CD1c-positive myeloid dendritic cell (primary cell): ENCODE results near the gene CACNG4.

Experiments
- DNase-seq: peaks from one replicate; pipeline ENCODE4 v3.0.0-alpha.2; 2016; ENCODE audit errors: extremely low spot score

Gene CACNG4

DNA sequence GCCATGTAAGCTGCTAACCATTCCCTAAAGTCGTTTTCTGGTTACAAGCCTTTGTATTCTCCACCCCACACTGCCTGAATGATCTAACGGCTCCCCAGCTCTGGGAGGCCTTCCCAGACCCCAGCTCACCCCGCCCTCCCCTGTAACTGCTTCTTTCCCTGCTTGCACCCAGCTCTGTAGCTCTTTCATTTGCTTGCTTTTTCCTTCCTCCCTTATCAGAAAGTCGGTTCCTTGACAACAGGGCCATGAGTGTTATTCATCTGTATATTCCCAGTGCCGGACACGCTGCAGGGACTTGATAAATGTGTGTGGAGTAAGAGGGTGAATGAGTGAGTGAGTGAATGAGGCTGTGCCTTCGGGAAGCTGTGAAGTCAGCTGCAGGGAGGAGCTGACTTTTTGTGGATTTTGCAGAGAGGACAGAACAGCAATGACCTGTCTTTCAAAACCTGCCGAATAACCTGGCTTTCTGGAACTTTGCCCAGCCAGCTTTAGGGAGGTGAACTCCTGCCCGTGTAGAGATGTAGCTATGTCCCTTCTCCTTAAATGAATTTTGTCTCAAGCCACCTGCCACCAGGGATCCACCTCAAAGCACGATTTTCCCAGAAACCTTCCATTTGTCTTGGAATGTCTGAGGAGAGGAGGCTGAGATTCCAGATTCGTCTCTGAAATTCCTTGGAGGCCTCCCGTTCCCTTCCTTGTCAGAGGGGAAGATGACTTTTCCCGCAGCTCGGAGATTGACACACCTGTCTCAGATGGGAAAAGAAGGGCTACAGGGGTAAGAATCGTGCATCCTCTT, 20.0 kb upstream of the CACNG4 start:
- no peak for DNase-seq

DNA sequence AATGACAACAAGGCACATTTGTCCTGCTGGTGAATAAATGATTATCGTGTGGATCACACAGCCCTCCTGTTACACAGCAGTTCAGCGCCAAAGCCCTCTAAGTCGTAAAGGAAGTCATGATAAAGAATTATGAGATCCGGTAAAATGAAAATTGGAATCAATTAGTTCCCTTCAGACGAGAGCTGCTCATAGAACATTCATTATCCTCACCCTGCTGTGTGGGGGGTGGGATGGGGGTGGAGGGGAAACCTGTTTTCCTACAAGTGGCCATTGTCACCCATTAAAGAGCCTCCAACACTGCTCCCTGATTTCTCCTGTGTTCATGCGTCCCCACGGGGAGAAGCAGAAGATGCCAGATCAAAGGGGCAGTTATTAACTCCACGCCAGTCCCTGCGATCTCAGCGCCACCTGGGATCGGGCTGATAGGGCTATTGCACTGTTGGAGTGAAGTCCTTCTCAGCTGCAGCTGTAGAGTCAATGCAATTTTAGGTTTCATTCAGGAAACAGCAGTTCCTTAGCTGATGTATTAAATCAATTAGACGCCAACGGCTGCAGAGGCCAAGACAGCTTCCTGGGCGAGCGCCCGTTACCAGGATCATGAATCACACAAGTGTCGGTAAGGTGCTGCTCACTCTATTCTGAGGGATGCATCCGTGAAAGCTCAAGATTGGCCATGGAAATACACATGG, 19.2 kb upstream of the CACNG4 start:
- DNase-seq: no peak

DNA sequence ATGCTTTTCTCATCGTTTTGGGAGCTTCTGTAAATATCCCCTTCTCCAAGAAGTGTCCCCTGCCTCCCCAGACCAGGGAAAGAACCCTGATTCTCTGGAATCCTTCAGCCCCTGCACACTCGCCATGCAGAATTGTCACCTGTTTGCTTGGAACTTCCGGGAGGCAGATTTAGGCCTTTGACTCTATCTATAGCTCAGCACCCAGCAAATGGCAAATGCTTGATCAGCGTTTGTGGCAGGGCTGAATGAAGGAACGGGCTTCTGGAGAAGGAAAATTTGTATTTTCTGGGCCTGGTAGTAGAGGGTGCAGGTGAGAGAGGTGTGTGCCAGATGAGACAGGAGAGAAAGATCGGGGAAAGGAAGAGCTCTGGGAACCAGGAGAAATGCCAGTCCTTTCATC, 18.3 kb upstream of the CACNG4 start:
- DNase-seq: no peak

DNA sequence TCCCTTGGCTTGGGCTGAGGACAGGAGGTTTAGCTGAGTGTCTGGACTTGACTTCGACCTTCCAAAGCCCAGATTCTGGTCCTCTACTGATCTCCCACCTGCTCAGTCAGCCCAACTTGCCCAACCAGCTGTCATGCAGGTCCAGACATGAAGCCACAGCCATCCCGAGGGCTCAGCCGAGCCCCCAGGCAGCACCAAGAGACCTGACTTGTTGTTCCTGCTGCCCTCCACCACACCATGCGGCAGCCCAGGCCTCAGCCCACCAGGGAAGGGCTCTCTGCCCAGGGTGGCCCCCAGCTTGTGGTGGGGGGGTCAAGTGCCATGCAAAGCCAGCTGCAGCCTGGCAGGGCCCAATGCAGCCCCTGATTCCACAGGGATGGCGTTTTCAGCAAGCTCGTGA, 17.2 kb upstream of the CACNG4 start:
- DNase-seq: no peak

- DNase-seq: no peak
Measured at GRCh38 chr17:66948061-66948750, 16.3 kb upstream of the CACNG4 start.

DNA sequence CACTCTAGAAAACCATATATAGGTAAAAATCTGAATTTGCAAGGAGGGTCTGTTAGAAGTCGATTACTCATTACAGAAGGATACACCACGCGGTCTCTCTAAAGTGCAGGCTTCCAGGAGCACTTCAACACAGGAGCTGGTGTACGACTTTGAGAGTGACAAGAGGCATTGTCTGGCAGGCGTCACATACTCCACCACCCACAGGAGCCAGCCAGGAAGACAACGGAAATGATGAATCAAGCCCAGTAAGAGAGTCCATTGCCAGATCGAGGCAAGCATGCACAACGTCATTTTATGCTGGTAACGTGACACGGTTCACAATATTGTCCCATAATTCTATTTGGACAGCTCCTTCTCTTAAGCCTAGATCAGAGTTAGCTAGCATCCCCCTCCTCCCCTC, 15.0 kb upstream of the CACNG4 start:
- no peak for DNase-seq

DNA sequence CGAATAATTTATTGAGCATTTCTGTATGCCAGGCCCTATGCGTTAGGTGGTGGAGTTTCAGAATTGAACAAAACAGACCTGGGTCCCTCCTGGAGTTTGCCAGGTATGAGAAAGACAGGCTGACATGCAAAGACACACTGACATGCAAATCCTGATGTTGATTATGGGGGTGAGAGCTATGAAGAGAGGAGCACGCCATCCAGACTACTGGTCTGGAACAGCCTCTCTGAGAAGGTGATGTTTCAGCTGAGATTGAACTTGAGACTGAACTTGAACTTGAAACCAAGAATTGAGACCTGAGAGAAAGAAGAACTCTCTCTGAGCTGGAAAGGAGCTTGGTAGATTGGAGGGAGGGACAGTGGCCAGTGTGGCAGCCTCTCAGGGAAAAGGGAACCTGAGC, 14.2 kb upstream of the CACNG4 start:
- DNase-seq: no peak

- DNase-seq: peak; percentile 59
Measured at GRCh38 chr17:66950886-66951604, 13.5 kb upstream of the CACNG4 start.

DNA sequence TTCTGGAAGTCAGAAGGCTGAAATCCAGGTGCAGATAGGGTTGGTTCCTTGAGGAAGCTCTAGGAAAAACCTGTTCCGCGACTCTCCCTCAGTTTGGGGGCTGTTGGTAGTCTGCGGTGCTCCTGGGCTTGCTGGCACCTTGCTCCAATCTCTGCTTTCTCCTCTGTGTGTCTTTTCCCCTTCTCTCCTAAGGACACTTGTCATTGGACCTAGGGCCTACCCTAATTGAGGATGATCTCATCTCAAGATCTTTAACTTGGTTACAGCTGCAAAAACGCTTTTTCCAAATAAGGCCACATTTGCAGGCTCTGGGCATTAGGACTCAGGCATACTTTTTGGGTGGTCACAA, 12.9 kb upstream of the CACNG4 start:
- DNase-seq: no peak

DNA sequence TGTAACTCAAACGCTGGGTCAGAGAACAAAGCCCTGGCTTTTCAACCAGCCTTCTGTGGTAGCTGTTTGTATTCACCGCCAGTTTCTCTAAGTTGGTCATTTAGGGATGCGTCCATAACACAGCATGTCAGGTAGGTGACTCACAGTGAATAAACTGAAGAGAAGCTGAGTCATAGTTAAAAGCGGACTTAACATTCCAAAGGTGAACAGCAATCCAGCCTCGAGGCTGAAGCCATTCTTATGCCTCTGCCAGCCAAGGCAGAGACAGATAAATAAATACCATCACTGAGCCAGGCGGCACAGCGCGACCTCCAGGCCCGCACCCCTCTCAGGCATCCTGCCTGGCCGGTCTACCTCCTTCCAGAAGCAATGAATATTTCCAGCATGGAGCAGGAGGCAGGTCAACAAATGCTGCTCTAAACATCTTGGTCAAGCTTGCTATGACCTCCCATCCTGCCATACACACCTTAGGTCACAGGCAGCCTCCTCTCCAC, 12.4 kb upstream of the CACNG4 start:
- no peak for DNase-seq

- DNase-seq: no peak
Measured at GRCh38 chr17:66952681-66953629, 11.6 kb upstream of the CACNG4 start.

GRCh38 chr17:66953630-66954020, 10.9 kb upstream of the CACNG4 start:
- DNase-seq: no peak

GRCh38 chr17:66954632-66955031, 9.9 kb upstream of the CACNG4 start:
- DNase-seq: no peak

DNA sequence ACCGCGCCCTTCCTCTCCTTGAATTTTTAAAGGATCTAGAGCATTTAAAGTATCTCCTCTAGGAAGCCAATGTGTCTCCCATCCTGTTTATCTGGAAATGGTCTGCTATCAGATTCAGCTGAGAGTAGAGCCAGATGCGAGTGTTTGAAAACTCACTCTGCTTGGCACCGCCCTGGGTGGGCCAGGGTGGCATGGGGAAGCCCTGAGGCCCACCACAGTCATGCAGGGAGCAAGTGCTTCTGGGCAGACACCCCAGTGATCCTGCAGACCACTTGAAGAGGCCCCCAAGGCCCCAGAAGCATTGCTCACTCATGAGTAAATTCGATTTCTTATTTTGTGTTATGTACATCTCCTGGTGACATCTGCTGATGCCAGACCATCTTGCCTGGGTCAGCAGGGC, 8.7 kb upstream of the CACNG4 start:
- no peak for DNase-seq

GRCh38 chr17:66956941-66957340, 7.6 kb upstream of the CACNG4 start:
- no peak for DNase-seq

DNA sequence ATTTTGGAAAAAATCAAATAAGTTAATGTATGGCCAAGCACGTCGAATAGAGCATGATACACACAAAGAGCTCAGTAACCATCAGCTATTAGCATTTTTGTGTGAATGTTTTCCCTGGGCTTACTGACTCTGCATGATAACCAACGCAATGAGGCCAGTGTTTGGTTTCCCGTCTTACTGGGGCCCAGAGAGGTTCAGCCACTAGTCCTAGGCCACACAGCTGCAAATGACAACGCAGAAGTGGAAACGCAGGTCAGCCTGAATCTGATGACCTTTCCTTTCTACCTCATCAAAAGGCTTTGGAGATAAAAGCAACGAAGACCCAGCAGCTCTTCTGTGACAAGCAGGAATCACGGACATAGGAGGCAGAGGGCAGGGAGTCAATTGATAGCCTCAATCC, 7.2 kb upstream of the CACNG4 start:
- DNase-seq: no peak

- DNase-seq: no peak
Measured at GRCh38 chr17:66957951-66958579, 6.4 kb upstream of the CACNG4 start.

DNA sequence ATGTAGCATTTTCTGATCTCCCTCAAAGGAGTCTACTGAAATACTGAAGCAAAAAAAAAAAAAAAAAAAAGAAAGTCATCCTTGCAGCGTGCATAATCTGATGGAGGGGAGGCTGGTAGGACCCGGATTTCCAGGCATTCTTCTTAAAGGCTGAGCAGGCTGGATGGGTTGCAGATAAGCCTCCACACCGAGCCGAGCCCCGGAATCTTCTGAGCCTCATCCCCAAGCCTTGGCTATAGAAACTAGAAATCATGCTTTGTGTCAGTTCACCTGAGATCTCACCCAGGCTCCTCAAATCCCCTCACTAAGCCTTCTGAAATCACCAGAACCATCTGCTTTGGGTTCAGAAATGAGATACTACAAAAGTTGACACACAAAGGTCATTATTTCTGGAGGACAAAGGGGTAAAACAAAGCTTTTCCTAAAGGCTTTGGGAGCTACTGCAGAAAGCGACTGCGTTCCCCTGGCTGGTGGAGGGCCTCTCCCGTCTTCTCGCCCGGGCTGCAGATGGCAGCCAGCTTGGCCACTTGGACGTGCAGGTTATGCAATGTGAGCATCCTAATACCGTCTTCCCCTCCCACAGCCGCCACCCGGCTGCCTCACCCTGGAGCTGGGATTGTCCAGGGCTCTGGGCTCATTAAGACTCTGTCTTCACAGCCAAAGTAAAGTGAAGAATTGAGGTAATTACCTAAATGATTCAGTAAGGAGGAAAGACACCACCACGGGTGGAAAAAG, 4.7 kb upstream of the CACNG4 start:
- DNase-seq: no peak

GRCh38 chr17:66960613-66961012, 3.9 kb upstream of the CACNG4 start:
- DNase-seq: no peak

GRCh38 chr17:66963521-66963908, 992 bp upstream of the CACNG4 start:
- no peak for DNase-seq
